Right lobe of liver (tissue), 4 donors: ENCODE results near the gene STMN1.

ENCODE experiments used
- CTCF ChIP-seq, 4 donors: fragments of 200-600 bp in 3 of 4; fragments of 450-650 bp in 1 of 4; IDR thresholded peaks; one replicate each; pipeline versions ENCODE4 v1.5.1 to v1.8.0; 2016 to 2022; ENCODE audit warnings: antibody characterized with exemption in 4 of 4, mild to moderate bottlenecking in 2 of 4
- POLR2A ChIP-seq: fragments of 450-650 bp; IDR thresholded peaks from one replicate; pipeline ENCODE4 v1.6.1; 2017; ENCODE audit warnings: antibody characterized with exemption, mild to moderate bottlenecking
- donor health status: DM: no; HTN: no; CAD: no.
- donor health status: DM: no; HTN: no; CAD: no.
- donor health status: DM: no; HTN: yes; CAD: no.

DNA sequence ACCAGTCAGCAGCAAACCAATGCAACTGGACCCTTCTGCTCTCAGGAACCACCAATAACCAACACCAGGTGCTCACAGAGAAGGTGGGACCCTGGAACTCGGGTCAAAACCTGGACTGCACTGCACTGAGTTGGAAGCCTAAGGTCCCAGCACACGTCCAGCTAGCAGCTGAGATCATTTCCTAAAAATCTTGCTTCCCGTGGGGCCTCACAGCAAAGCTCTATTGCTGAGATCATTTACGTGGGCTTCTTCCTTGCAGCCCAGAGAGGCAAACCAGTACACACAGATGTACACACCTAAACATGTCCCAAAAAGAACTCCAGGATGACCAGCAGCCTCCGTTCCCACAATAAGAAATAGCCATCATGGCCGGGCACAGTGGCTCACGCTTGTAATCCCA lies 22.8 kb upstream of the STMN1 start:
- TF ChIP-seq CTCF (IDR thresholded peaks at IDR 0.05) (no peak), POLR2A (no peak)
